ENCODE results near the gene ADM2.

Gene ADM2

DNA sequence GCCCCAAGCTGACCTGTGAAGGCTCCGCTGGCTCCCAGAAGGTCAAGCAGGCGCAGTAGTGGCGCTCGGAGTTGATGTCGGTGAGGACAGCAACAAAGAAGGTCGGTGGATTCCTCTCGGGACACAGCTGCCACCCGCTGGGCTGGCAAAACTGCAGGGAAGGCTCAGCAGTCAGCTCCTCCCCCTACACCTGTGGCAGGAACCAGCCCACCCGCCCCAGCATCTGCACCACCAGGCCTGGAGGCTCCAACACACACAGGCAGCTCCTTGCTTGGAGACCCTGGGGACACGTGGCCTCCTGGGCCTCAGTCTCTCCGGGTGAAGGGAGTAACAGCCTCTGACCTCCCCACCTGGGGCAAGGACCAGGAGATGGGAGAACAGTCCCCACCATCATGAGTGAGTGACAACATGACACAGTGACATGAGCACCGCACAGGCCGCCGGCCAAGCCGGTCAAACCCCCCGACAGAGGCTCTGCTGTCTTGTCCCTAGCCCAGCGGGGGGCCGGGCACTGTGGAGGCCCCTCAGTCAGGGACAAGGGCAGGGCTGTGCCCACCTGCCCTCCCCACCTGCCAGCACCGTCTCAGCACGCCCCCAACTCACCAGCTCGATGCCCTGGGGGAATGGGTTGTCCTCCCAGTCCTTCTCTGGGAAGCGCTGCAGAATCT is 13.4 kb upstream of the ADM2 start:
- DNase-seq (ENCODE audit: low read depth): no peak

DNA sequence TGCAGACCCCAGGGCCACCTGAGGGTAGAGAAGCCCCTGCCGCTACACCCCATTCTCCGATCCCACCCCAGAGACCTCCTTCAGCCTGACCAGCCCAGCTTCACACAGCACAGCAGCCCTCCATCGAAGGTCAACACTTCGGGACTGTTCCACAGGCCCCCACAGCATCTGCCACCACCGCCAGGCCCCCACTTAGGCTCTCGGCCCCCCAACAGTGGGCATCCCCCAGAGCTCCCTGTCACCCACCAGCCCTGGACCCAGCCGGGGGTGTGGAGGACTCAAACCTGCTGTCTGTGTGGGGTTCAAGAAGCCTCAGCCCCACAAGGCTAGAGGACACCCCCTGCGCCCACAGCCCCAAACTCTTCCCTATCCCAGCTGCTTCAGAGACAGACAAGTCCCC is 12.7 kb upstream of the ADM2 start:
- DNase-seq (ENCODE audit: low read depth): no peak

- peak; percentile 99 for DNase-seq (ENCODE audit: low read depth)
These were observed 11.7 kb upstream of the ADM2 start for GRCh38 chr22:50469377-50470305.

GRCh38 chr22:50470491-50470890 is 10.9 kb upstream of the ADM2 start:
- DNase-seq (ENCODE audit: low read depth): no peak

DNA sequence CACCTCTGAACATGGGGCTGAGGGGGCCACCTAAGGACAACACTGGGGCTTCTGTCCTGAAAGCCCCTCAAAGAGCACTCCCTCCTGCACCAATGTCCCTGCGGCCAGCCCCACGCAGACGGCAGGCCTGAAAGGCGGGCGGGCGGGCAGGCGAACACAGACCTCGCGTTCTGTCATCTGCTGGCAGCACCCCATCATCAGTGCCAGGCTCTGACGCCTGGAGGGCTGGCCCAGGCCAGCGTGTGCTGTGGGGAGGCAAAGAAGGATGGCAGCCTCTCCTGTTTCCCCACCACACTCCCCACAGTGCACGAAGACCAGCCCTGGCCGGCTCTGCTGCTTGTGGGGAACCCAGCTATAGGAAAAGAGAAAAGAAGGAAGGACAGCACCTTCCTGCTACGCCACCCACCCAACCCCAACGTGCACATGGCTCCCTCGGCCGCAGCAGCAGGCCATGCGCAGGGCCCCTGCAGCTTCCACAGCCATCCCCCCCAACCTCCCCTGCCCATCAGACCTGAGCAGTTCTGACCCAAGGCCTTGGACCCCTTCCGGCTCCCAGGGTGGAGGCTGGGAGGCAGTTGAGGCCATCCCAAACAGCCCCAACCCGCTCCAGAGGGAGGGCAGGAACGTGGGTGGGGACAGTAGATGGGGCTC is 10.0 kb upstream of the ADM2 start:
- no peak for DNase-seq (ENCODE audit: low read depth)

DNA sequence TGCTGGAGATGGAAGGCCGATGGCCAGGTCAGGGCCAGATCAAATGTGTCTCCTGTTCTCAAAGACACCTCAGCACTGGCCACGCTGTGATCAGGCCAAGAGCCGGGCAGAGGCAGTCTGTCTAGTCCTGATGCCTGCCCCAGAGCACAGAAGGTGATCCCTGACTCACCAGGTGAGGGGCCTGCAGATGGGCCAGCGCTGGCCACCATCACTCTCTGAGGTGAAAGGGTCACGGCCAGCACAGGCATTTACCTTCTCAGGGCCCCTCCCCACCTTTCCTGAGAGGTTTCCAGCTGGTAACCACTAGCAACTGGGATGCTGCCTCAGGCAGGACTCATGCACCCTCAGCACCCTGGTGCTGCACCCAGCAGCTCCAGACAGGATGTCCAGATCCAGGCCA is 9.4 kb upstream of the ADM2 start:
- no peak for DNase-seq (ENCODE audit: low read depth)

GRCh38 chr22:50473088-50473487 is 8.3 kb upstream of the ADM2 start:
- peak; percentile 30 for DNase-seq (ENCODE audit: low read depth)

DNA sequence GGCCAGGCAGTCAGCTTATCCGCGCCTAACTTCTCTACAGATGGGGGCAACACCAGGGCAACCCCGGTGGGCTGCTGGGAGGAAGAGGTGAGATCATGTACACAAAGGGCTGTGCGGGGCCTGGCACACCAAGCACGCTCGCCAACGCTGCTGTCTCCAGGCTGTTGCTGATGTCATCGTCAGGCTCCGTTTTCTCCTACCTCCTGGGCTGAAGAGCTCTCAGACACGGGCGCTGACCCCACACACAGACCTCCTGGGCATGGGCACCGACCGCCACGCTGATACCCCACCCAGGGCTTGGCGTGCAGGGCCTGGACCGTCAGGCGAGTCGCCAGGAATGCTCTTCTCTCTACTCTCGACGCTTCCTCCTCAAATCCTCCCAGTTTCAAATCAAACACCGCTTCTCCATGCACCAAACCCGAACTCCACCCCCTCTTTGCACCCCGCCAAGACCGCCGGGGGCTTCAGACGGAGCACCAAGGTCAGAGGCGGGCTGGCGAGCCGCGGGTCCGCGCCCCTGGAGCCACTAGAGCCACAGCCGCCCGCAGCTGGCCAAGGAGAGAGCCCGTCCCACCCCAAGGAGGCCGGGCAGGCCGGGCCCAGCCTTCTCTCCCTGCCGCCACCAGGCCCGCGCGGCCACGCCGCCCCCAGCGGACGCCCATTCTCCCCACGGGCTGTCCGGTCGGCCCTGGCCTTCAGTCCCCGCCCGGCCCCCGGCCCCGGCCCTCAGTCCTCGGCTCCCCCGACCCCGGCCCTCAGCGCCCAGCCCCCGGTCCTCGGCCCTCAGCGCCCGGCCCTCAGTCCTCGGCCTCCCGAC is 7.3 kb upstream of the ADM2 start:
- DNase-seq (ENCODE audit: low read depth): no peak

GRCh38 chr22:50474710-50475651 is 6.4 kb upstream of the ADM2 start, which contains the start of gene SBF1:
Gene SBF1 (minus strand): TSS chr22:50475035. CDS start chr22:50474840, 195 bp downstream.
- peak; percentile 84 for DNase-seq (ENCODE audit: low read depth)

GRCh38 chr22:50475652-50476002 is 5.7 kb upstream of the ADM2 start:
- no peak for DNase-seq (ENCODE audit: low read depth)

DNA sequence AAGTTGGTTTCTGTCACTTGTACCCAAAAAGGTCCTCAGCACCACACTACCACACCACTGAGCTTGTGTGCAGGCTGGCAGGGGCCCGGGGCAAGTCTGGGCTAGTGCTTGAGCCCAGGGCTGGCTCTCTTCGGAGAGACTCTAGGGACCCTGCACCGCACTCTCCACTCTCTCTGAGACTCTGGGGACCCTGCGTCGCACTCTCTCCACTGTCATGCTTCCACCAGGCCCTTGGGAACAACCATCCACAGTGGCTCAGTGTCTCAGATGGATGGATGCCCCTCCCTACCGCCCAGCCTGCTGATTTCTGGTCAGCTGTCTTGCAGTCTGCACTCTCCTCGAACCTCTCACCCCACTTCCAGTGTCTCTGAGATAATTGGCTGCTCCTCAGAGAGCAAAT is 4.5 kb upstream of the ADM2 start:
- DNase-seq (ENCODE audit: low read depth): no peak

DNA sequence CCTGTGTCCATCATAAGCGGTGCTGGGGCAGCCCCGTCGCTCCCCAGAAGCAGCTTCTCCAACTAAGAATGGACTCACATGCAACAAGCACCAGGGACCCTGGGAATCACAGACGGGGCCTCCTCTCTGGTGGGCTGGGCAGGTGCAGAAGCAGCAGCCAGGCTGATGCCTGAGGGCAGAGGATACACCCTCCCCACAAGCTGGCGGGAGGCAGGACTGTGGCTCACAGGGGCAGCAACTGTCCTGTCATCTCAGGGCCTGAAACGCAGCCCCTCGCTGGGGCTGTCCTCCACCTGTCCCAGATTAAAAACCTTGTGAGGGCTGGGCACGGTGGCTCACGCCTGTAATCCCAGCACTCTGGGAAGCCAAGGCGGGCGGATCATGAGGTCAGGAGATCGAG is 3.4 kb upstream of the ADM2 start:
- DNase-seq (ENCODE audit: low read depth): no peak

DNA sequence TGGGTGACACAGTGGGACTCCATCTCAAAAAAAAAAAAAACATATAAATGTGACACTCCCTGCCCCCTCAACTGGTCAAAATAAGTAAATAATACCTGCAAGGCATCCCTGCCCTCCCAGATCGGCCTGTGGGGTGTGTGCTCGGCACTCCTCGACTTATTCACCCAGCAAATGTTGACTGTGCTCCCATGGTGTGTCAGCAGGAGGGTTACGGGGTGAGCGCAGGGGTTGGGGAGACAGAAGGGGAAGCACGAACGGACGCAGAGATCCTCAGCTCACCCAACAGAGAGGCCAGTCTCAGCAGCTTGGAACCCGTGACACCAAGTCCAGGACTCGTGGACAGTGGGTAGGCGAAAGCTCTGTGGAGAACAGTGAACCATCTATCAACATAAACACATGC is 1.6 kb upstream of the ADM2 start:
- no peak for DNase-seq (ENCODE audit: low read depth)

DNA sequence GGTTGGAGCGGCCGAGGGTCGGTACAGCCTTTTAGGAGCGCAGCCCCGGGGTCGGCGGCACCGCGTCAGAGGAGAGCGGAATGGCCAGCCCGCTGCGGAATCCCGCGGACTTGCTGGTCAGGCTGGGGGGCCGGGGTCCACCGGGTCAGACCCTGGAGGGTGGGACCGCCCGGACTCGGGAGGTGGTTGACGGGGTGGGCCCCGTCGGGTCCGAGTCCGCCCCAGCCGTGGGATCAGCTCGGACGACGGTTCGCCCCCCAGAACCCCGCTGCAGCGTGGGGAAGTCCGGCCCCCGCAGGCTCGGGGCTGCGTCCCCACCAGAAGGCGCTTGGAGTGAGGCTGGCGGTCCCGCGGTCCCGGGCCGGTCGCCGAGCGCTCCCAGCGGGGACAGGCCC is 301 bp upstream of the ADM2 start:
- DNase-seq (ENCODE audit: low read depth): no peak

DNA sequence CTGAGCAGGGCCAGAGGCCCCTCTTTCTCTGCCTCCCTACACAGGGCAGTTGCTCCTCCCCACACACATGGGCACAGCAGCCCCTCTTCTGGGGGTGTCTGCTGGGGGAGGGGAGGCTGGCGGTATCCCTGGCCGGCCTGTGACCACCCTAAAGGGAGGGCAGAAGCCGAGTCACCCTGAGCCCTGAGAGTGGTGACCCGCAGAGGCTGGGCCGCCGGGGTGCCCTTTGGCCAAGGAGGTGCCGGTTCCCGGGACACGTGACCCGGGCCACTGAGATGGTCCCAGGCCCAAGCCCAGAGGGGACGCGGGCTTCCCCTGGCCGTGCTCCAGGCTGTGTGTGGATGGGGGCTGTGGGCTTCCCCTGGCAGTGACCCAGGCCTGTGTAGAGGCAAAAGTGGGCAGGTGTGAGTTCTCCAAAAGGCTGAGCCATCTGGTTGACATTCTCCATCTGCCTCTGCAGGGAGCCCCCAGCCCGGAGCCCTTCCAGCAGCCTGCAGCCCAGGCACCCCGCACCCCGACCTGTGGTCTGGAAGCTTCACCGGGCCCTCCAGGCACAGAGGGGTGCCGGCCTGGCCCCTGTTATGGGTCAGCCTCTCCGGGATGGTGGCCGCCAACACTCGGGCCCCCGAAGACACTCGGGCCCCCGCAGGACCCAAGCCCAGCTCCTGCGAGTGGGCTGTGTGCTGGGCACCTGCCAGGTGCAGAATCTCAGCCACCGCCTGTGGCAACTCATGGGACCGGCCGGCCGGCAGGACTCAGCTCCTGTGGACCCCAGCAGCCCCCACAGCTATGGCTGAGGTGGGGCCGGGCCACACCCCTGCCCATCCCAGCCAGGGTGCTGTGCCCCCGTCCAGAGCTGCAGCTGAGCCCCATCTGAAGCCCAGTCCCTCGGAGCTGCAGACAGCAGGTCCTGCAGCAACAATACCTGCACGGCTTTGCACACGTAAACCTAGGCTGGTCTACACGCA is 1.0 kb downstream of the ADM2 start:
- DNase-seq (ENCODE audit: low read depth): no peak

- no peak for DNase-seq (ENCODE audit: low read depth)
These were observed 1.8 kb downstream of the ADM2 start for GRCh38 chr22:50483106-50483505.

DNA sequence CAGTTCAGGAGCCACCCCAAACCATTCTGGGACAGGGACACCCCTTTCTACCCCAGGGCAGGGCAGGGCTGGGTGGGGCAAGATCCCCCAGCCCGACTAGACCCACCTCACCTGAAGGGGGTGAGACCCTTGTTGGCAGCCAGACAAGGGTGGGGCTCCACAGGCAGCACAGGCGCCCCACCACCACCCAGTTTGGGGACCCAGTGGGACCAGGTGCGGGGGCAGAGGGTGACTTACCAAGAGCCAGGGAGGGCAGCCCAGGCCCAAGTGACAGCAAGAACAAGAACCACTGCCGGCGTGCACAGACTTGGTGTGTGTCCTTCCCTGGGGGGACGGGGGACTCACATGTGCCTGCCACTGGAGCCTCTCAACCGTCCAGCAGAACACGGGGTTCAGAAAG is 2.2 kb downstream of the ADM2 start:
- DNase-seq (ENCODE audit: low read depth): no peak

- DNase-seq (ENCODE audit: low read depth): no peak
These were observed 2.9 kb downstream of the ADM2 start for GRCh38 chr22:50483977-50484853.

All from activated gamma-delta T cell treated with anti-CD3 and anti-CD28 coated beads, Interleukin-2, amount 50 U/mL, for 16 hours (primary cell).